Effector CD4-positive, alpha-beta T cell (primary cell): ENCODE measurements around the gene CREB5.
"Not testable (repeated sequence)": the region's sequence is repeated elsewhere in the genome, so short reads cannot be mapped to it uniquely, and the experiment has no call there.

ENCODE experiments used
- DNase-seq: peaks from one replicate; pipeline ENCODE4 v3.0.0-alpha.2; 2020

The CREB5 gene

GRCh38 chr7:28758186-28758585, 345.9 kb downstream of the CREB5 start:
- DNase-seq, result no peak

- no peak for DNase-seq
These were observed 347.2 kb downstream of the CREB5 start for GRCh38 chr7:28759475-28759971.

GRCh38 chr7:28761505-28761904, 349.2 kb downstream of the CREB5 start:
- DNase-seq, result no peak

GRCh38 chr7:28762651-28763050, 350.3 kb downstream of the CREB5 start:
- DNase-seq, result no peak

GRCh38 chr7:28766359-28766758, 354.0 kb downstream of the CREB5 start:
- no peak for DNase-seq

GRCh38 chr7:28767356-28767755, 355.0 kb downstream of the CREB5 start:
- no peak for DNase-seq

- no peak for DNase-seq
These were observed 356.3 kb downstream of the CREB5 start for GRCh38 chr7:28768577-28769147.

- DNase-seq, result no peak
These were observed 359.7 kb downstream of the CREB5 start for GRCh38 chr7:28771906-28772622.

GRCh38 chr7:28773423-28774145, 361.3 kb downstream of the CREB5 start:
- no peak for DNase-seq

GRCh38 chr7:28774261-28774988, 362.1 kb downstream of the CREB5 start:
- no peak for DNase-seq

GRCh38 chr7:28776463-28777157, 364.3 kb downstream of the CREB5 start:
- DNase-seq, result no peak

GRCh38 chr7:28778786-28779185, 366.5 kb downstream of the CREB5 start:
- no peak for DNase-seq

GRCh38 chr7:28779954-28780353, 367.6 kb downstream of the CREB5 start:
- DNase-seq, result no peak

GRCh38 chr7:28782362-28782761, 370.0 kb downstream of the CREB5 start:
- DNase-seq, result no peak

- no peak for DNase-seq
These were observed 372.0 kb downstream of the CREB5 start for GRCh38 chr7:28784171-28784902.

- no peak for DNase-seq
These were observed 373.0 kb downstream of the CREB5 start for GRCh38 chr7:28785041-28785995.

GRCh38 chr7:28786156-28786555, 373.8 kb downstream of the CREB5 start:
- DNase-seq, result not testable (repeated sequence)

- DNase-seq, result no peak
These were observed 374.8 kb downstream of the CREB5 start for GRCh38 chr7:28787106-28787505.

- no peak for DNase-seq
These were observed 378.1 kb downstream of the CREB5 start for GRCh38 chr7:28790467-28790866.

GRCh38 chr7:28792858-28793257, 380.5 kb downstream of the CREB5 start:
- DNase-seq, result no peak
